Measurements from ENCODE around the gene EPB41L1.

GRCh38 chr20:36118371-36118770 lies 36.2 kb upstream of the EPB41L1 start:
- TF ChIP-seq CTCF (conservative IDR thresholded peaks at IDR 0.05) (no peak), ZFX (IDR thresholded peaks at IDR 0.05) (no peak)
